HG03558 (cell line): ENCODE data around the gene CTIF.

Experiments used
- ATAC-seq: cut with Tn5 transposase; IDR thresholded peaks from one replicate; pipeline ENCODE4 v1.9.1; 2021; ENCODE audit warnings: moderate number of reproducible peaks; ENCODE audit not compliant: unreplicated experiment; ENCODE audit errors: extremely low read depth

The CTIF gene

DNA sequence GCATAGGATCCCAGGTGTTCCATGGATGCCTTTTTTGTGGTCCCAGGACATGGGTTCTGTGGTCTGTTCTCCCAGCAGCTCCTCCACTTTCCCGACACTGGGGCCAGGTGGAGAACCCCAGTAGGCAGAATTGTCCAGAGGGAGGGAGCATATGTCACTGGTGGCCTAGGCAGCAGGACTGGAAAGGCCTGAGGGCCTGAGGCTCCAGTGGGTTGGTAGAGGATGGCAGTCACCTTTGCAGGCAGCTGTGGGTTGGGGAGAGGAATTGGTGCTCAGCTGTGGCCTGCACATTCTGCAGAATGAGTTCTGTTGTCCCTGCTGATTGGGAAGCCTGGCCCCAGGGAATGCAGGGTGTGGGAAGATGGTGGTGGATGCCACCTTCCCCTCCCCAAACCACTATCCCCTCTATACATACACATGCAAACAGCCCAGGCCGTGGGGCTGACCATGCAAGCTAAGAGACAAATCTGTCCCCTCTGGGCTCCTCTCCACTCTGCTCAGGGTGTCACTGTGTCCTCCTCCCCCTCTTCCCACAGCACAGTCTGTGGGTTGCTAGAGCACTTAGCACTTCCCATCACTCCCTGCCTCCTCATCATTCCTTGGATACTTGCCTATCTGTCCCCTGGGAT lies 11.4 kb downstream of the CTIF start:
- no peak for ATAC-seq

DNA sequence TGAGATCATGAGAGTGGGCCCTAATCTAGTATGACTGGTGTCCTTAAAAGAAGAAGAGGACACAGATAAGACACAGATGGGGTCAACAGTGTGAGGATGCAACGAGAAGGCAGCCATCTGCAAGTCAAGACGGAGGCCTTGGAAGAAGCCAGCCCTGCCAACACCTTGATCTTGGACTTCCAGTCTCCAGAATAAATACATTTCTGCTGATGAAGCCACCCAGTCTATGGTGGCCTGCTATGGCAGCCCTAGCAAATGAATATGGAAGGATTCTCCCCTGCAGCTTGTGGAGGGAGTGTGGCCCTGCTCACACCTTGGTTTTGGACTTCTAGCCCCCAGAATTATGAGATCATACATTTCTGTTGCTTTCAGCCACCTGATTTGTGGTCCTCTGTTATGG lies 12.3 kb downstream of the CTIF start:
- no peak for ATAC-seq

DNA sequence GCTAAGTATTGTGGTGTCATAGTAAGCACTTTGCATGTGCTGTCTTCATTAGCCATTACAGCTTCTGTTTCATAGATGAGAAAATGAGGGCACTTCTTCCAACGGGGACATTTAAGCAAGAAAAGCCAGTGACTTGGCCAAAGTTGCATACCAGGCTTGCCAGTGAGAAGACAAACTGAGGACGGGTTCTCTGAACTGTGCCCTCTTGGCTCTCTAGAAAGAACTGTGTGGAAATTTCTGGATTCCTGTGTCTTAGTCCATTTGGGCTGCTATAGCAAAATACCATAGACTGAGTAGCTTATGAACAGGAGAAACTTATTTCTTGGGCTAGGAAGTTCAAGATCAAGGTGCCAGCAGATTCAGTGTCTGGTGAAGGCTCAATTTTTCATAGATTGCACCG lies 13.3 kb downstream of the CTIF start:
- ATAC-seq: no peak

DNA sequence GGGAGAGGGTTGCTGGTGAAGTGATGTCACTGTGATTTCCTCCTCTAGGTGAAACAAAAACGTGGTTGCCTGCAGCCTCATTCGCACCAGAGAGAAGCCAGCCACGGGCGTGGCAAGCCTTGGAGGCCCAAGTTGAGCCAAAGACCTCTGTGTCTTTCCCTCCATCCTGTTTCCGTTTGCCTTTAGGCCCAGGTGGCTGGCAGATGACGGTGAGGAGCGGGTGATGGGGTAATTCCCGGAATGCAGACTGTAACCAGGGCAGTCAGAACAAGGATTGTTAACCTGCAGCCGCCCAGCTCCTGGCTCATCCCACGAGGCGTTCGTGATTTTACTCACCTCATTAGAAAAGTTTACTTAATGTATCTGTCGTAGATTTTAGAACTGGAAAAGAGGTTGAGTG lies 14.4 kb downstream of the CTIF start:
- ATAC-seq: no peak

DNA sequence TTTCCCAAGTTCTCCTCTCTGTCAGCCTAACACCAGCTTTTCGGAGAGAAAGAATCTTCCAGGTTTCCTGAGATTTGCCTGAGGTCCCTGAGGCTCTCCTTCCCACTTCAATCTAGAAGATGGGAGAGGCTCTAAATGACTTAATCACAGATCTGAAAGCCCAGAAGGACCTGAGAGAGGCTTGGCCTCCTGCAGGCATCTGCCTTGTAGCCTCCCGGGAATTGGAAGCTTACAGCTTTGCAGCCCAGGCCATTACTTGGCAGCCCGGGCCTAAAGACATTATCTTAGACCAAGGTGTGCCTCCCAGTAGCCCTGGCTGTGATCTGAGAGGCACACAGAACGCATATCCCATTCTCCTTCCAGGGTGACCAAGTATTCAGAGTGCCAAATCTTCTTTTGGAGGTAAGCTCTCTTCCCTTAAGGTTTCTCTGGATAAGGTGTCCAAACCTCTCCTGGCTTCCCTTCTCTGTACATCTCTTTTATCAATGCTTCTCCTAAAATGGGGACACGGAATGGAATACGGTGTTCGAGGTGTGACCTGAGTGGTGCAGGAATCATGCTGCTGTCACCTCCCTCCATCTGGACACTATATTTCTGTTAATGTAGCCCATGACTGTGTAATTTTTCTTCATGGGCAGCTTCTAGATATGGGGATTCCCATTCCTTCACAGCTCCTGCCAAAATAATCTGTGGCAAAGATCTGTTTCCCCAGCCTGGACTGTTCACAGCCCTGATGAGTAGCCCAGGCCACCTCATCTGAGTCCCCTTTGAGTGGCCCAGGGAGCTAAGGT lies 16.0 kb downstream of the CTIF start:
- ATAC-seq: no peak

DNA sequence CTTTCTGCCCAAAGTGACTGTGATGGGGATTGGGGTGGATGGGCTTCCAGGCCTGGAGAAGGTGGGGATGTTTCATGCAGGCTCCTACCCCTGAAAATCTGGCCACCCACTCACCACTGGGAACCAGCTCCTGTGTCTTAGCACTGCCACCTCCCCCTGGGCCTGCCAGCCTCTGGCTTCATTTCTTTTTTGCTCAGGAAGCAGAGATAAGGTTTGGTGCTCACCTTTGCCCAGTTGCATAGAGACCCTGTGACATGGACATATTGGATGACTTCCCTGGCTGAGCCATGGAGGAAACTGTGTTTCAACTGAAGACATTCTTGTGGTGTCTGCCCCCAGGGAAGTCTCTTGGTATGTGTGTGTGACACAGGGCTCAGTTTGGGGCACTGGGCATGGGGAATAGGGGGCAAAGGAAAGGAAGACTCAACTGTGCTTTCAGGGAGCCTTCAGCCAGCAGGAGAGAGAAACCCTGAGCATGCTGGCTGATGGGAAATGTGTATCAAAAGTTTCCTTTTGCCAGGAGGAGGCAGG lies 16.7 kb downstream of the CTIF start:
- no peak for ATAC-seq

DNA sequence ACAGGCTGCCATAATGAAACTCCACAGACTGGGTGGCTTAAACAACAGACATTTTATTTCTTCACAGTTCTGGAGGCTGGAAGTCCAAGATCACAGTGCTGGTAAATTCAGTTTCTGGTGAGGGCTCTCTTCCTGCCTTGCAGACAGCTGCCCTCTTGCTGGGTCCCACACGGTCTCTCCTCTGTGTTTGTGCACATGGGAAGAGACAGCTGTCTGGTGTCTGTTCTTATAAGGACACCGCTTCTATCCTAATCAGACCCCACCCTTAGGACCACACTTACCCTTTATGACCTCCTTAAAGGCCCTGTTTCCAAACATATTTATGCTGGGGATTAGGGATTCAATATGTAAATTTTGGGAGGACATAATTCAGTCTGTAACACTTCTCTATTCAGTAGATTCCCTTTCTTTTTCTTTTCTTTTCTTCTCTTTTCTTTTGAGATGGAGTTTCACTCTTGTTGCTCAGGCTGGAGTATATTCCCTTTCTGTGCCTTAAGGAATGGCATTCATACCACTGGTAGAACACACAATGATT lies 18.9 kb downstream of the CTIF start:
- no peak for ATAC-seq

DNA sequence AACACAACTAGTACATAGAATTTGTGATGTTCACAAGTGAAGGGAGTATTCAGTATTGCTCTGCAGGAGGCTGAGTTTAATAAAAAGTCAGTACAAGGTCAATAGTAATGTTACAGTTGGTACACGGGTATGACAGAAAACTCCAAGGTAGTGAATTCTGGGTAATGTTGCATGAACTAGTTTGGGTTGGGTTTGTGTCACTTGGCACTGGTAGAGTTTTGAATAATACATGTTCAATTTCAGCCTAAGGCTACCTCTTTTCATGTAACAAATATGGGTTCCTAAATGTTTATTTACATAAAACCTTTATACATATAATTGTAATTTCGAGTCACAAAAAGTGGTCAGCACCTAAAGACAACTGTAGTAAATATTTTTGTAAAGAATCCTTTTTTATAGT lies 19.4 kb downstream of the CTIF start:
- no peak for ATAC-seq

DNA sequence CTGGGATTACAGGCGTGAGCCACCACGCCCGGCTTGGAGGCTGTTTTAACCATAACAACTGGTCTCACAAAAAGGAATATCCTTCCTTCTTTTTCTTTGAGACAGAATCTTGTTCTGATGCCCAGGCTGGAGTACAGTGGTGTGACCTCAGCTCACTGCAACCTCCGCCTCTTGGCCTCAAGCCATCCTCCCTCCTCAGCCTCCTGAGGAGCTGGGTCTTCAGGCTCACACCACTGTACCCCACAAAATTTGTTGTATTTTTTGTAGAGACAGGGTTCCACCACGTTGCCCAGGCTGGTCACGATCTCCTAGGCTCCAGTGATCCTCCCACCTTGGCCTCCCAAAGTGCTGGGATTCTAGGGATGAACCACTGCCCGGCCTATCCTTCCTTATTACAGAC lies 21.7 kb downstream of the CTIF start:
- no peak for ATAC-seq

DNA sequence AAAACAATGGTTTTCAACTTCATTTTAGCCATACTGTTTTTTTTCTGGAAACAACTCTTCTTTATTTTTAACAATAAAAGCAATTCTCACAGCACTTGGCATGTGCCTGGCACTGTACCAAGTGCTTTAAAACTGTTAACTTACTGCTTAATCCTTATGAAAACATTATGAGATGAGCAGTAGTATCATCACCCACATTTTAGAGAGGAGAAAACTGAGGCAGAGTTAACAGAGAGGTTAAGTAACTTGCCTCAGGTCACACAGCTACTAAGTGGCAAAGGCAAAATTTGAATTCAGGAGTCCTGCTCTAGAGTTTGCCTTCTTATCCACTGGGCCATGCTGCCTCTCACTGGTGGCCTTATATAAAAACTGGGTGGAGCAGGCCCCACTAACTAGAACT lies 23.2 kb downstream of the CTIF start:
- ATAC-seq: no peak

DNA sequence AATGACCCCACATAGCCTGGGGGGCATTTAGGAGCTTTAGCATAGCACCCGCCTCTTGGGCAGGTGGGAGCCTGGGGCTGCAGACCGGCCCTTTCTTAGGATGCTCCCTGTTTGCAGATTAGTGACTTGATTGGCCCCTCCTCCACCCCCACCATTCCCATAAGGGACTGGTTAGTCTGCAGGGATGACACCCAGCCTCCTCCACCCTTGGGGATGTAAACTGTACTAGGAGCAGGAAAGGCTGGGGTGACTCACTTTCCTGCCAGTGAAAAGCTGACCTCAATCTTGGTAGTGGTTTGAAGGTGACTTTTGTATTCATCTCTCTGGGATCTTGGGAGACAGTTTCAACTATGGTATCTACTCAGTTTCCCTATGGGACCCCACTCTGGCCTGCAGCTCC lies 24.2 kb downstream of the CTIF start:
- ATAC-seq: no peak

DNA sequence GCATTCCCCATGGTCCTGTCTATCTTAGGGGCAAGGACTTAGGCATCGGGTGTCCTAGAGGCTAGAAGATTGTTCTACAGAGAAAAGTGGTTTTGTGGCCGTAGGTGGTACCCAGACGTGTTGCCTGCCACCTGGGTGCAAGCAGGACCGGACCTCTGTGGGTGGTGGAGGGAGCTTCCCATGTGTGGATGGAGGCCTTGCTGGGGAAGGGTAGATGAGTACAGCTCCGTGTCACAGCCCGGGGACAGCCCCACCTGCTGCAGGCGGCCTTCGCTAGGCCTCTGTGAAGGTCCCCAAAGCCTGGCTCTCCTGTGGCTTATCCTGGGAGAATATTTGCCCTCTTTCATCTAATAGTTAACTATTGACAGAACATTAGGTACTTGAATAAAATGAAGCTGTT lies 25.3 kb downstream of the CTIF start:
- no peak for ATAC-seq

DNA sequence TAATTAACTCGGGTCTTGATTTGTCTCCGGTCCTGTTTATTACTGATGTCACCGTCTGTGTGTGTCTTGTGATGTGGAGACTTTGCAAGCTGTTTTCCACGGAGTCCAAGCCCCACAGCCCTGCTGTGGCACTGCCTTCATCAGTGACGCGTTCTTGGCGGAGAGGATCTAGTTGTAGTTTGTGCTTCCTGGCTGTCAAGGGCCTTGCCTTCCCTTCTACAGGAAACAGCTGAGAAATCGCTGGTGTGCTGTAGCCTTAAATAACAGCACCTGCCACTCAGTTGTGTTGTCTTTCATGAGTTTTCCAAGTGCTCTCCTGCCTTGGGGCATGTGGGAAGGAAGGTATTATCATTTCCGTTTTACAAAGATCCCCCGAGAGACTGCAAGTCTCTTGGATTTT lies 26.3 kb downstream of the CTIF start:
- ATAC-seq: no peak

DNA sequence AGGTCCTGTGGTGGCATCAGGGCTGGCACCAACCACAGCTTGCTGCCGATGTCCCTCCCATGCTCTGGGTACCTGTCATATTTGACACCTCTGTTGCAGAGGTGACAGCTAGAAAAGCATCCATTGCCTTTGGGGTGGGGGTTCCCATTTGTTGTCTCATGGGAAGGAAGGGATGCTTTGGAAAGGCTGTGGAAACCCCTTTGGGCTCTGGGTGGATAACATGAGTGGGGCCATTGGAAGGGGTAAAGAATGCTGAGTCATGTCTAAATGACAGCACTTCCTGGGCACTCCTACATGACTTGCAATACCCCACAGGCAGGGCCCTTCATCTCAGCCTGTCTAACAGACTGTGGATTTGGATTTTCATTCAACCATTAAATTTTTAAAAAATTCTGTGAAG lies 27.8 kb downstream of the CTIF start:
- no peak for ATAC-seq

DNA sequence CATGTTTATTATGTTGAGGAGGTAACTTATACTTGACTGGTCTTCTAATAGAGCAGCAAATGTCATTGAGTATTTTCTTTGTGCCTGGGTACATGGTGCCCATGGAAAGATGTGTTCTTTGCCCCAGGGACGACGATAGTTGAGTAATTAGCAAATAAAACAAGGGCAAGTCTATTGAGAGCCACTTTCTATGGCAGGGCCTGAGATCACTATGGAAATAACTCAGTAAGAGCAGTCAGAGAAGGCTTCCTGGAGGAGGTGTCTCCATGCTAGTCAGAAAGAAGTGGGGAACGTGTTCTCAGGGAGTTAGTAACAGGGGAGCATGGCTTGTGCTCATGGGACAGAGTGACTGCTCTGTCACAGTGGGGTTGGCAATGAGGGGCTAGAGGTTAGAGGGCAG lies 28.6 kb downstream of the CTIF start:
- ATAC-seq: no peak

DNA sequence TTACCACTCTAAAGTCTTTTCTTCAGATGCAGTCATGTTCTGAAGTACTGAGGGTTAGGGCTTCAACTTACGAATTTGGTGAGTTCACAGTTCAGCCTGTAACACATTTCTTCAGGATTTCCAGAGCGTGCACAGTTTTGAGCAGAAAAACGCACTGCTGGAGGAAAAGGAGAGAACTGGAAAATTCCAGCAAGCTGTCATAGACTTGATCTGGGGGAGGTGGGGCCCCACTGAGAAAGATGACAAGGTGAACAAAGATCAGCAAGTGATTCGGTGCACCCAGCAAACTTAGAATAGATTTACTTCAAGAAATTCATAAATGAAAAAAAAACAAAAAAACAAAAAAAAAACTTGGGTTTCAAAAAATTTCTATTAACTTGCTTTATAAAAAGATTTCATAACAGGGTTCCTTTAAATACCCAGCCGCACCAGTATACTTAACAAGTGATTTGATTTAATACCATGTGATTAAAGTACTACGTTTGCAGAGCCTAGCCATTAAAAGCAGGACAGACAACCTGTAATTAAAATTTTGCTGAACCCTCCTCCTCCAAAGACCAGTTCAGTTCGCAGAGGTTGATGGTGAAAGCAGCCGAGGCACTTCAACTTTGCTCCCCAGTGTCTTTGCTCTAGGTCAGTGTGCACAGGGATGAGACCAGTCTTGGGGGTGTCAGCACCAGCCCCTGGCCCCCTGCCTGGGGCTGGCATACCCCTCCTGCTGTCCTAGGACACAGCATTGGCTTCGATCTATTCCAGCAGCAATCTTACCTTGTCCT lies 30.5 kb downstream of the CTIF start:
- no peak for ATAC-seq

DNA sequence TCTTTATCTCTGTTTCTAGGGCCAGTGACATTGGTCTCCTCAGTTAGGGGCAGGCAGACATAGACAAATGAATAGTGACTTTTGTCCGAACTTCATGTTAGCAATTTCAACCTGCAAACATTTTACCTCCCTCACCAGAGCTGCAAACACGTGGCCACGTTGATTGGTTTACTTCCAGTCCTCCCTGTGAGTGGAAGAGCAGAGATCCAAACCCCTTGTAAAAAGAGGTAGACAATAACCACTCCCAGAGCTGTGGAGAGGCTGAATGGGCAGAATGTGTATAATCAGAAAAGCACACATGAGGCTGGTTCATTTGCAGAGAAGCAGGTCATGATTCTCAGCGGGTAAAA lies 31.1 kb downstream of the CTIF start:
- ATAC-seq: no peak

DNA sequence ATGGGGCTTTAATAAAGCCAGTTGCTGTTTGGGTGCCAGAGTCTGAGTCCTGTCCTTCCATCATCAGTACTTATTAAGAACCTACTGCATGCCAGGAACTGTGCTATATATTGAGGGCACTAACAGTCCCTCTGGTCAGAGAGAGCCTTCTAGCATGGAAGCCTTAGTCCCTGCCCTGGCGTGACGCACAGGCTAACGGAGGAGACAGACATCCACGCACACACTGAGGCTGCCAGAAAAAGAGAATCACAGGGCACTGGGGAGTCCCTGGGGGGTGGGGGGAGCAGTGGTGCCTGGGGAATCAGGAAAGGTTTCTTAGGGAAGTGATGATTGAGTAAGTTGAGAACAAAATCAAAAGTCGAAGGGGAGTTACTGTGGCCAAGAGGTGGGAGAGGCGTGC lies 31.5 kb downstream of the CTIF start:
- ATAC-seq: no peak

DNA sequence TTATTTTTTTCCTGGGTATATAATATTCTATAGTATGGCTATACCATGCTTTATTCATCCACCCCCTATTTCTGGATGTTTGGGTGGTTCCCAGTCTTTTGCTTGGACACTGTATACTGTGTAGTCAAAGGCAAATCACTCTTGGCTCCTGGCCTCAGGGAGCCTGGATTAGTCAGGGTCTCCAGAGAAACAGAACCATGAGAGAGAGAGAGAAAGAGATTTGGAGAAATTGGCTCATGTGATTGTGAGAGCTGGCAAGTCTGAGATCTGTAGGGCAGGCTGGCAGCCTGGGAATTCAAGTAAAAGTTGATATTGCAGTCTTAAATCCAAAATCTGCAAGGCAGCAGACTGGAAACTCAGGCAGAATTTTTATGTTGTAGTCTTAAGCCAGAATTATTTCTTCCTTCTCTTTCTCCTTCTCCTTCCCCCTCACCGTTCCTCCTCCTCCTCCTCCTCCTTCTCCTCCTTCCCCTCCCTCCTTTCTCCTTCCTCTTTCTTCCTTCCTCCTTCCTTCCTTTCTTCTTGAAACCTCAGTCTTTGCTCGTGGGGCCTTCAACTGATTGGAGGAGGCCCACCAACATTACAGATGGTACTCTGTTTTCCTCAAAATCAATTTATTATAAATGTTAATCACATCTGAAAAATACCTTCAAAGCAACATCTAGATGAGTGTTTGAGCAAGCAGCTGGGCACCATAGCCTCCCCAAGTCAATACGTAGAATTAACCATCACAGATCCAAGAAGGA lies 33.0 kb downstream of the CTIF start:
- no peak for ATAC-seq

DNA sequence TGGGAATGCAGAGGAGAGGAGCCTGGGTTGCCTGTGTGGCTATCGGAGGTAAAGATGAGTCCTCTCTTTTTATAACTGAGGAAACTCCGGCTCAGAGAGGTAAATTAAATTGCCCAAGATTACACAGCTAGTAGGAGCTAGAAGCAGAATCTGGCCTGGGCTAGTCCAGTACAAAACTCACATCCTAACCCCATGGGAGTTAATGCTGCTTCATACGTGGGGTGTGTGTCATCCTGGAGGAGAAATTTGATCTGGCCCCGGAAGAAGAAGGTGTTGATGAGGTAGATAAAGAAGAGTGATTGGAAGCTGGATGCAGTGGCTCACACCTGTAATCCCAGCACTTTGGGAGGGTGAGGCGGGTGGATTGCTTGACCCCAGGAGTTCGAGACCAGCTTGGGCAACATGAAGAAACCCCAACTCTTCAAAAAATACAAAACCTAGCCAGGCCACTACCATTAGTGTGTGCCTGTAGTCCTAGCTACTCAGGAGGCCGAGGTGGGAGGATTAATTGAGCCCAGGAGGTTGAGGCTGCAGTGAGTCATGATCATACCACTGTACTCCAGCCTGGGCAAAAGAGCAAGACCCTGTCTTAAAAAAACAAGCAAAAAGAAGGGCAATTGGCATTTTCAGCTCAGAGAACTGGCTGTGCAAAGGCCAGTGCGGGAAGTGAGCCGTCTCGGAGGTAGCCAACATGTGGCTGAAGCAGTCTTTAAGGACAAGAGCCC lies 33.7 kb downstream of the CTIF start:
- no peak for ATAC-seq
